HG03520 (cell line): ENCODE results near the gene MAP1B.

Experiments used
- ATAC-seq: cut with Tn5 transposase; IDR thresholded peaks from one replicate; pipeline ENCODE4 v1.9.1; 2021; ENCODE audit warnings: mild to moderate bottlenecking, moderate library complexity; ENCODE audit not compliant: unreplicated experiment

The MAP1B gene

DNA sequence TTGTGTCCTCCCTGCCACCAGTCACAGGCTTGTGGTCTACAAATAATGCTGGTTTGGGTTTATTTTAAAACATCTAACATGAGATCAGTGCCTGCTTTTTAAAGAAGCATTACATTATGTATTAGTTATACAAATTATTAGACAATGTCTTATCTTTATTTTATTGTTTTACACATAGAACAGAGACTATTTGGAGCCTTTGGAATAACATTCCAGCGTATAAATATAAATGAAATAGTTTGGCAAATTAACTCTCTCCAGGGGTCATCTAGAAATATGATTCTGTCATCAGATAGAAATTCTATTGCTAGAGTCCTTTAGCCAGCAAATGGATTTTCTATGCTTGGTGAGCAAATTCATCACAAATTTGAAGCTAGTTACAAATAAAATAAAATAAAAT is 22.4 kb downstream of the MAP1B start:
- ATAC-seq, result no peak

DNA sequence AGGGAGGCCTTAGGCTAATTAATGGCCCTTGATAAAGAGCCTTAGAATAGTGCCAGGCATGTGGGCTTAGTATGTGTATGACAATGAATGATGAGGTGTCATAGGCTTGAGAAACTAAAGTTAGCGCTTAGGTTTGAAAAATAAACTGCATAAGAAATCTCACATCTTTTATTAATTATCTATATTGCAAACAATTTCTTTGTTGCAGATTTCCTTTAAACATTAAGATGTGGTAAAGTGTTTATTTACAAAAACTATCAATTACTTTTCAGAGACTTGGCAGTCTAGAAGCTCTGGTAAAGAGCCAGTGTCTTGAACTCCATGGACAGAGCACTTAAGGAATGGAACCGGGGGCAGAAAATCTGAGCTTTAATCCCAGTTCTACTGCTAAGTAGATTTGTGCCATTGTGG is 23.1 kb downstream of the MAP1B start:
- ATAC-seq, result no peak

DNA sequence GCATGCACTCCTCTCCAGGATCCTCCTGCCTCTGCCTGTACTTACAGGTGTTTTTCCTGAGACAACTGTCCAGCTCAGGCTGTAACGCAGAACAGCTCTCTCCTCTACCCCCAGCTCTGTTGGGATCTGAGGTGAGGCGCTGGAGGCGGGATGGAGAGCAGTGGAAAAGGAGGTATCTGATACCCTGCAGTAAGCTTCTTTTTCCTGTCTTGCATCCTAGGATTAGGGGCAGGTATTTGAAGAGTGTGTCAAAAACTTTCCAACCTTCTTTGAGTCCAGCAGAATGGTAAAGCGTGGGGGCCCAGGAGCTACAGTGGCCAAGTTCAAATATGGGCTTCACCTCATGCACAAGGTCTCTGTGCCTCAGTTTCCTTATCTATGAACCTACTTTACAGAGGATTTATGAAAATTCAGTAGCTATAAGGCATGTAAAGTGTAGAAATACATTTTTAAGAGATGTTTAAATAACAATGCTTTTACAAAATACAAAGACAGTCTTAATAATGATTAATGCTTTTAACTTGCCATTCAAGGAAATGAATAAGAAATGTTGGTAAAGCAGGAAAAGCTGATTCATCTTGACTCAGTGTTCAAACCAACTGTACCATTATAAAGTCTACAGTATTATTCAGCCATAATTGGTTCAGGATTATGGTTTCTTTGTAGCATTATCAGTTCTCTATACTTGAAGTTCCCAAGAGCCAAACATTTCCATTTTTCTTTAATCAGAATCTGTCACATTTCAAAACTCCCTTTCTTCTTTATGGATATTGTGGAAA is 26.1 kb downstream of the MAP1B start:
- no peak for ATAC-seq

DNA sequence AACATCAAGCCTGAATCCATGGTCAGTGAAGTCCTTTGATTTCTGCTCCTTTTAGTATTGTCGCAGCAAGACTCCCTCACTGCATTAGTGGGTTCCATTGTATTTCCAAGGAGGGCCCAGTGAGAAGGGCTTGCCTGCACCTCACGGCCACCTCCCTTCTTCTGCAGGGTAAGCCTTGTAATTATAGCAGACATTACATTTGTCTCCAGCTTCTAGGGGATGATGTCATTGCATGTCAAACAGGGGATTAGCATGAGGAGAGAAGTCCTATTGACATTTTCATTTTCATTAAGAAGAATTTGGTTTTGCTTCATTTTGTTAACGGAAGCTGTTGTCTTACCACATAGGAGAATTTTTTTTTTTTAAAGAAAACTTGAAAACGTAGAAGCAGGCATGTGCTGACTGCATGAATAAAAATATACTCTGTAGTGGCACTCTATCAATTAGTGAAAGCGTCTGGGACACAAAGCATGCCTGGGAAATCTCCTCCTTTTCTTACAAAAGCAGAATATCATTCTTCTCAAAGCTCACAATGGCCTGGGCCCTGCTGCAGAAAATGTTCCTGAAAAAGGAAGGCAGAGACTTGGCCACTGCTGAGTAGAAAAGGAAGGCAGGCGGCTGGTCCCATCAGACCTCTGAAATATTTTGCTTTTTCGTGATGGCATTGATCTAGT is 27.1 kb downstream of the MAP1B start:
- no peak for ATAC-seq

DNA sequence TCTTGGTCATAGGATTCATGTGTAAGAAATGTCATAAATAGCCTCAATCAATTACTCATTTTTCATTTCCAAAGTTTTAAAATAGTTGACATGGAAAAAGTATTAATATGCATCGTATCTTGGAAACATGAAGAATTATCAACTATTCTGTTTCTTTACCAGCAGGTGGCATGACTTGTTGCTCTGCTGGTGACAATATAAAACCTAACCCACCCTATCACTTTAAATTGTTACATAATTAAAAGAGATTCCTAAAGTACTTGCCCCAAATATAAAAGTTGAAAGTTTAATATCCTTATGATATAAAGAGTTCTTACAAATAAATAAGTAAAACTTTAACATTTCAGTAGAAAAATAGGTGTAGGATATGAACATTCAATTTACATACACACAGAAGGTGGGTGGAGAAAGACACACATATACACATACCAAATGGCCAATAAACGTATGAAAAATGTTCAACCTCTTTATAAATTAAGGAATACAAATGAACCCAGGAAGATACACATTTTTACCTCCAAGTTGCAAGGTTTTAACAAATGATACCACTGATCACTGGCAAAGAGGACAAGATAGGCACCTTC is 30.6 kb downstream of the MAP1B start:
- ATAC-seq, result no peak

DNA sequence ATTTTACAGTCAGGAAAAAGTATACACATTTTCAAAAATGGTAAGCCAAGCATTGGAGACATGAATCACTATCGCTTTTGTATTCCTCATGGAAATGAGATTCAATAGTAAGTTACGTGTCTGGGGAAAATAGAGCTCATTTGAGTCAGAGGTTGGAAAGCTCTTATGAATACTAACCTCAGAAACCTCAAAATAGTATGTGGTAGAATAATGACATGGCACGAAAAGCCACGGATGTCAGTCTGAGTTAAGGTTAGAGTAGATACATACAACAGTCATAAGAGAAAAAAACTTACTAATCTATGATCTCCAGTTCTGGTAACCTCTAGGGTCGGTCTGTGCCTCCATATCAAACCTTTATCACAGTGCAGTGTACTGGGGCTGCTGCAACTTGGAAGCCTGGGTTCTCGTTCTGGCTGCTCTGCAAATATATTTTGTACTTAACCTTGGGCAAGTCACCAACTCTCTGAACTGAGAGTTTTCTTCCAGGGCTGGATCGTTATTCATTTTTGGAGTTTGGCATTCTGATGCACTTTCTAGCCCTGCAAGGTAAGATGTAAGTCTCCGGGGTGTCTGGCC is 31.8 kb downstream of the MAP1B start:
- peak; percentile 58 for ATAC-seq

DNA sequence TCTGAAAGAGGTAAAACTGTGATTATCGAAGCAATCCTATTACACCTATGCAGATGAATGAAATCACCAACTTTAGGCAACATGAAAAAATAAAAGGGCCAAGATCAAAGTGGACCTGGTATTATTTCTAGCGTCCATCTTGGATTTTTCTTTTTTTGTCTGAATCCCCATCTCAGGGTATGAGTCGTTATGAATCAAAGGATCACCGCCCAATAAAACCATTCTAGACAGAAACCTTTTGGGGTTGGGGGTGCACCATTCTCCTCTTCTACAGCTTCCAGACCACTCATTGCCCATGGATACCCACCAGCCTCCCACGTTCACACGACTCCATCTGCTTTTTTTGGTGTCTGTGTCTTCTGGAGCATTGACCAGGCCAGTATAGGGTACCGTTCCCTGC is 33.4 kb downstream of the MAP1B start:
- ATAC-seq, result no peak

DNA sequence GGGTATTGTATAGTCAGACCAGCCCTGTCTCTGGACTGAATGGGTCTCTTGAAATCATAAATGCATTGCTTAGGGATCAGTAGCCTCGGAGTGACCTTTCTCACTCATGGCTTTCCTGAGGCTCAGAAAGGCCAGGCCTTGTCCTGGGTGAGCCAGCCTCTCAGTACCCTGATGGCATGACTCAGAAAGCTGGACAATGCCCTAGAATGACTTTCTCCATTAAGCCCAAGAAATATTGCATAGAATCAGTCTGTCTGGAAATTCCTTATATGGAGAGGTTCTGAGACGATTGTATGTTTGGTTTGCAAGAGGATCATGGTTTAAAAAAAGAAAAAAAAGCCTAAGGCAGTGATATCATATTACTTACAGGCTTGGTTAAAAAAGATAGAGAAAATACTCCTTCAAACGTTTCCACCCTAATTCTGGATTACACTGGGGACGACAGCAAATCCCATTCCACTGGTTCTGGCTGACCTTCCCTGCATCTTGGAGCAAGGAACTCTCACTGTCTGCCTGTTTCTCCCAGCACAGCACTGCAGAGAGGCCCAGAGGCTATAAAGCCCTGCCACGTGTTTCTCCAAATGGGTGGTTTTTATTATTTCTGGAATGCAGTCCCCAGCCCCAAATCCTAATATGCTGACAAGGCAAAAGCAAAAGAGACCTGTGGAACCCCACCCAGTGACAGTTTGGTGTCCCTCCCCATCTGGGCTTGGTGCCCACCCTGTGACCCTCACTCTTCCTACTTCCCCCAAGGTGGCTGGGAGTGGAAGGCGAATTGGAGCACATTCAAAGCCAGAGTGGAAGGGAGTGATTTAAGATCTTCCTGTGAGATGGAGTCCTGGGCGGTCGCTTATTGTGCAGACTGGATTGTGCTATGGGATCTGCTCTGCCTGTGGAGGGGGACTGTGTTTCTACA is 34.4 kb downstream of the MAP1B start:
- no peak for ATAC-seq

DNA sequence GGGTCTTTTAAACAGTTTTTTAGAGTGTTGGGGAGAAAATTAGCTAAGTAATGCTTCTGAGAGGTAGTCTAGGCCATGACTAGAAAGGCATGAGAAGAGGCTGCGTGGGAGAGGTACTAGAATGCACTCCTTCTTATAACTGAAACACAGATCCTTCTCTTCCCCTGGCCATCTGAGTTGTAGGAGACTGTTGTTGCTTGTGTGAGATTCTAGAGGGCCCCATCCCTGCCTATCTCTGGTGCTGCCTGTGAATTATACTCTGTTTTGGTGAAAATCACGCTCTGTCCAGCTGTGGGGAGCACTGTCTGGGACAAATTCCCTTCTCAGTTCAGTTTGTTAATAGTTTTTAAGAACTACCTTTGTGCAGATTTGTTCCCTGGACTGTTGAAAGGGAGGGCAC is 37.5 kb downstream of the MAP1B start:
- no peak for ATAC-seq

DNA sequence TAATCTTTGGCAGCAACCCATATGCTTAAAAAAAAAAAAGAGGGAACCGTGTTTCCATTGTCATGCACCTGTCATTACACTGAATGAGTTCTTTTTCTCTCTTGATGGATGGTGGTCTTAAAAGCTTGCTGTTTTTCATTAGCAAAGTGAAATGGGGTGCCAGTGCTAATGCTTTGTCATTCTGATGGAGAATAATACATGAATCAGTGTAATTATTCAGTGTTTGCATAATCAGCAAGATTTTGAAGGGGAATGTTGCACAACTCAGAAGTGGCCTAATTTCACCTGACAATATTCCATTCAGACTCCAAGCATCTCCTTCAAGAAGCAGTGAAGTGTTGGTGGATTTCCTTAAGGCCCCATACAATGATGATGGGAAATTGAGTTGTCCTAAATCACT is 38.1 kb downstream of the MAP1B start:
- ATAC-seq, result no peak

DNA sequence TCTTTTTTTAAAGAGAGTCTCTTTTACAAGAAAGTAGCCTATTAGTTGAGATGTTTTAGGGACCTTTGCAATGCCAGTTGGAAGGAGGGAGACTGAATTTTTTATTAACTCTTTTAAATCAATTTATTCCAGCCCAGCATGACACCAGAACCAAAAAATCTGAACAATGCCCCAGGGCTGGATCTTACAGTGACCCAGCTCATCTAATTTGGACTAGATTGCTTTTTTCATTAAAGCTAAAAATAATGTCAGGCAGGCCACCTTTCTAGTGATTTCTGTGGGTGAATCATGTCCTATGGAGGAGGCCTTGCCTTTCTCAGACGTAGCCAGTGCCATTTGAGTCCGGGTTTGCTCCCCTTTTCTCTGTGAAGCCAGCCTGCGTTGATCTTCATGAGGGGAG is 38.8 kb downstream of the MAP1B start:
- ATAC-seq, result no peak

DNA sequence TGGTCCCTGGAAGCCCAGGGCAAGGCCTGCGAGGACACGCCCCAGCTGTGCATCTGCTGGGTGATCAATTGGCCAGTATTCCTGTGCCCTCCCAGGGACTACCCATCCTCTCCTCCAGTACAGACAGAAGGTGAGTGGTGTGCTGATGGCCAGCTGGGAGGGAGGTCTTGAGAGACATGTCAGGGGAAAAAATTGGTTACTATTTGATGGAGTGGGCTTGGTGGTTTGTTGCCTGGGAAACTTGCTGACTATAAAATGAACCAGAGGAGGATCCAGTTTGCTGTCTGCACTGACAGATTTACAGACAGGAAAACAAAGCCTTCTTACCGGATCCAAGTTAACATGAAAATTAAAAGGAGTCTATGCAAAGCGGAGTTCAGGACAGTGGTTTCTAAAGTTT is 40.3 kb downstream of the MAP1B start:
- ATAC-seq, result no peak

DNA sequence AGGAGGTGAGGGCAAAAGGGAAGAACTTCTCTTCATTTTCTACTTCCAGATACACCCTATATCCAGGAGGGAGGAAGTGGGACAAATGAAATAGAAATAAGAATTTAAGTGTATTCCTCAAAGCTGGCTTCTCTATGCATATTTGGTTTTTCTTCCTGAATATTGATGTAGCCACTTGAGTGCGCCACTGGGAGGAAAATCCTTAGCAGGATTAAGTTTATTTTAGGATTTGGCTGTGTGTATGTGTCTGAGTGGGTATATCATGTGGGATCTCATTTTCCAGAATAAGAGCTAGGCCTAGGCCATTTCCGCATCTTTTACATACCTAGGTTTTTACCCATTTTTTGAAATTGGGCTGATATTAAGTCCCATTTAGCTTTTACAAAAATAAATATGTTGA is 42.5 kb downstream of the MAP1B start:
- ATAC-seq, result no peak

DNA sequence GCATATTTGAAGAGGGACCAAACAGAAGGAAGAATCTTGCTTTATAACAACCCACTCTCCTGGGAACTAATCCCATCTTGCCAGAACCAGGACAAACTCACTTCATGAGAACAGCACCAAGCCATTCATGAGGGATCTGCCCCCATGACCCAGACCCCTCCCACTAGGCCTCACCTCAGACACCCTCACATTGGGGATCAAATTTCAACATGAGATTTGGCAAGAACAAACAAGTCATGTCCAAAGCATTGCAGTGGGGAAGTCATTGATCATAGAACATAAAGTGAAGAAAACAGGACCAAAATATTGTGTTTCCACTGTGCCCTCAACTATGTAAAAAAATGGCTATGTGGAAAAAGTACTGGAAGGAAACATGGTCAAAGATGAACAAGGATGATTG is 43.9 kb downstream of the MAP1B start:
- no peak for ATAC-seq

DNA sequence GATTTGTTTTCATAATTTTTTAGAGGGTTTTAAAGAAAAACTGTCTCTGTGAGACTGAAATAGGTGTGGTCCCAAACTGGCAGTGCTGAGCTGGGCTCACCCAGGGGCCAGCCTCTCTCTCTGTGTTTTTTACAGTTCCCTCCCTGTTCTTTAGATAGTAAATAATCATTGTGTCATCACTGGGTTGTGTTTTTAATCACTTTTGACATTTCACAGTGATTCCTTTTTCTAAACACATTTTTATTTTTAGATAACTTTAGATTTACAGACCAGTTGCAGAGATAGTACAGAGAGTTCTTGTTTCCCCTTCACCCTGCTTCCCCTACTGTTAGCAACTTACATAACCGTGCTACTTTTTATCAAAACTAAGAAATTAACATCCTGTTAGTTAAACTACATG is 44.4 kb downstream of the MAP1B start:
- no peak for ATAC-seq

DNA sequence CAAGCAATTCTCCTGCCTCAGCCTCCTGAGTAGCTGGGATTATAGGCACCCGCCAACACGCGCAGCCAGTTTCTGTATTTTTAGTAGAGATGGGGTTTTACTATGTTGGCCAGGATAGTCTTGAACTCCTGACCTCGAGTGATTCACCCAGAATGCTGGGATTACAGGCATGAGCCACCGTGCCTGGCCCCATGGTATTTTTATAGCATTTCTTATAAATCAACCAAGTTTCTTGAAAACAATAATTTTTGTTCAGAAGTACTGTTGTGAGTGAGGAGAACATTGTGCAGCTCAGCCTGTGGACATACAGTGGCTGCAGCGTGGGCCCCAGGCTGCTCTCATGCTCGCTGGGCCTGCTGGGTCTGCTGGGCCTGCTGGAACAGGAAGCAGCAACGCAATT is 45.3 kb downstream of the MAP1B start:
- no peak for ATAC-seq

DNA sequence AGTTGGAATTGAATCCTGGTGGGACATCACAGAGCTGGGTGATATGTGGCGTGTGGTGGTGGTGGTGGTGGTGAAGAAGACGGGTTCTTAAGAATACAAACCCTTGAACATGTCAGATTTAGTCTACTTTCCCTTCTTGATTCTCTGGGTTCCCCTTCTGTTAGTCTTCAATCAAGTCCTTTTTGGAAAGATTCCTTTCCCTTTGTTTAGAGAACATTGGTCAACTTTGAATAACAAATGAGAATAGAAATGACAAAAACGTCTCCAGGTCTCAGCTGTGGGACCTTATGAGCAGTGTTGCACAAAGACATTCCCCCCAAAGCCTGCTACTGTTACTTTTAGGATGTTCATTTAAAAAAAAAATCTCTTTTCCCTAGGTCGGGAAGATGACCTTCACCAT is 46.3 kb downstream of the MAP1B start:
- no peak for ATAC-seq

DNA sequence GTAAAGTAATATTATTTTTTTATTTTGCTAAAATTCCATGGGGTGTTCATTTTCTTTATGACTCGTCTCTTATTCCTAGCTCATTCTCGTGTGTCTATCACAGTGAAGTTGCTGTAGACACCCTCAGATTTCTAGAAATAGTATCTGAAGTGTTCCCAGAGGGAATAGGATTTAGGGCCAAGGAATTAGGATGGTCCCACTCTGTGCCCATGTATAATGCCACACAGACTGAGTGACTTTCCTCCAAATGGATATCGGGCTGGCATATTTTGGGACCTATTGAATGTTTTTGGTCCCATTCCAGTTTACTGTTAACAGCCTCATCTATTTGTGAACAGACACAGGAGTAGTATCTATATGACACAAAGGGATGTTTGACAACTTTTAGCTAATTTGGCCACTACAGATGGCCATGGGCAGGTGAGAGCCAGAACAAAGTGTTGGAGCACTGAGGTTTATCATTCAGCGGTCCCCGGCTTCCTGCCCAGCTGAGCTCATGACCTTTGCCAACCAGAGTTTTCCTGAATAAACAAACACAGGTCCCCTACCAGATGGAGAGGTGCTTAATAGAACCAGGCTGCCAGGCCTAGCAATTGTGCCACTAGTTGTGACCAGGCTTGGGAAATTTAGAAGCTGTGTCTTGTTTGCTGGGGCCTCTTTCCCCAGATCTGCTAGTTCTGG is 46.9 kb downstream of the MAP1B start:
- no peak for ATAC-seq

DNA sequence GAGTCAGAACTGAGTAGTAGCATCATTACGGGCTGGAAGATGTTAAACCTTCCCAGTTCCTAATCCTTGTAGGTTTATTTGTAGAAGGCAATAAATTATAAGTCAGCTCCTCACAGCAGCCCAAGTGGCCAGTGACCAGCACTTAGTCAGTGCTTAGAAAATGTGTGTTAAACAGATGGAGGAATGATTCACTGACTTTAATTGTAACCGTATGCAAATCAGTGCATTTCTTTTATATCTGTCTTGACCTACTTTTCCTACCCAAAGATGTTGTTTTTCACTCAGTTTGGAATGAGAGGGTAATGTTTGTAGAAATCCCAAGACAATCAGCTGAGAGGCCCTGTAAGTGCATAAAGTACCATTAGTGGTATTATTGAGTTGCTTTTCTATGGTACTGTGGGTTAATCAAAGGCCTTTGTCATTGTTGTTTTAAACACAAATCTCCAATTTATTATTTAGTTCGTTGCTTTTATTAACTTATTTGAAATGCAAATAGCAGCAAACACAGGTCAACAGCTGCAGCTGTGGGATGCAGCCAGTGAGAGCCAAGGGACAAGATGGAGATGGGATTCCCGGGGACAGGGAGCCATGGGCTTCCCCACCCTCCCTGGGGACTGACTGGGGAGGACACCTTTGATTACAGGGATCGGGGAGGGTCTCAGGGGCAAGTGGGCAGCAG is 49.8 kb downstream of the MAP1B start:
- no peak for ATAC-seq

DNA sequence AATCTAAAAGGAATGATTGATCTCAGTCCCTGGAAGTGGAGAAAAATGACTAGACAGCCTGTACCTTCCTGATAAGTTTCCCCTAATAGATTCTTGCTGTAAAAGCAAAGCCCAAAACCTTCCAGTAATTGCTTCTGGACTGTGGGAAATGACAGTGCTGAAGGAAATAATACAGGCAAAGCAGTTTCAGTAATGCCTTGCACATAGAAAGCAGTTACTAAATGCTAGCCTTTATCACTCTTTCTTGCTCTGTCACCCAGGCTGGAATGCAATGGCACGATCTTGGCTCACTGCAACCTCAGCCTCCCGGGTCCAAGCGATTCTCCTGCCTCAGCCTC is 50.3 kb downstream of the MAP1B start:
- no peak for ATAC-seq
